Measurements from ENCODE around the gene KRT38. TPM values are rescaled to one million over a fixed set of nuclear protein-coding genes. Genes with fewer than 3 reads are reported as not detected.

Gene KRT38
- total RNA-seq, 1 donor from 2014 or later, result not detected

DNA sequence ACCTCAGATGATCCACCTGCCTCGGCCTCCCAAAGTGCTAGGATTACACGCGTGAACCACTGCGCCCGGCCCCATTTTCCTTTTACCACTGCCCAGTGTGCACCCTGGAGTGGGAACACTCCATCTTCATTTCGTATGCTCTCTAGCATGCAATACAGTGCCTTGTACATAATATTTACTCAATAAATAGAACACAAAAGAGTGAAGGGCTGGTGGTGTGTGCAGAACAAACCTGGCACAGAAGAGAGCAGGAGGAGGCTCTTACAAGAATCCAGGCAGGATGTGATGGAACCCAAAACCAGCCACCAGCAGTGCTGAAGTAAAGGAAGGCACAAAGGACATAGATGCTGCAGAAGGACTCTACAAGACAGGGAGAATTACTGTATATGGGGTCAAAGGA lies 23.7 kb downstream of the KRT38 start:
- no peak for FAIRE-seq
- Mint-ChIP-seq H3K9me3 (ENCODE audit: unreplicated experiment) (no peaks in the 10 kb centered on the region), H3K36me3 (ENCODE audit: low read depth, unreplicated experiment) (no peaks in the 10 kb centered on the region), H3K27ac (ENCODE audit: unreplicated experiment) (peak overlapping the region; percentile 42), H3K4me3 (ENCODE audit: unreplicated experiment) (no peak overlapping the region), H3K4me1 (ENCODE audit: low read depth, unreplicated experiment) (peaks cover 42% of the 10 kb centered on the region), H3K27me3 (ENCODE audit: low read depth, unreplicated experiment) (peaks cover 4% of the 10 kb centered on the region)
- Histone ChIP-seq H3K79me2 (ENCODE audit: insufficient read depth, low read length) (no peaks in the 10 kb centered on the region), H4K20me1 (ENCODE audit: insufficient read depth, low read length) (no peaks in the 10 kb centered on the region), H3K9ac (ENCODE audit: low read length) (no peak overlapping the region), H3K4me2 (ENCODE audit: low read length) (peak overlapping the region; percentile 33), H3K4me3 (ENCODE audit: insufficient read depth, low read depth, low read length) (no peak overlapping the region), H2AFZ (ENCODE audit: low read depth, low read length) (no peak overlapping the region), H3K27ac (ENCODE audit: low read depth, low read length) (no peak overlapping the region), H3K27me3 (ENCODE audit: insufficient read depth, low read length) (no peaks in the 10 kb centered on the region), H3K9me3 (ENCODE audit: insufficient read depth, low read depth, low read length) (no peaks in the 10 kb centered on the region), H3K36me3 (ENCODE audit: insufficient read depth, low read length) (no peaks in the 10 kb centered on the region), H3K4me1 (ENCODE audit: insufficient read depth, low read length) (peaks cover 36% of the 10 kb centered on the region)
- DNase-seq (ENCODE audit: low read depth), result no peak
- TF ChIP-seq, protein P1, sequence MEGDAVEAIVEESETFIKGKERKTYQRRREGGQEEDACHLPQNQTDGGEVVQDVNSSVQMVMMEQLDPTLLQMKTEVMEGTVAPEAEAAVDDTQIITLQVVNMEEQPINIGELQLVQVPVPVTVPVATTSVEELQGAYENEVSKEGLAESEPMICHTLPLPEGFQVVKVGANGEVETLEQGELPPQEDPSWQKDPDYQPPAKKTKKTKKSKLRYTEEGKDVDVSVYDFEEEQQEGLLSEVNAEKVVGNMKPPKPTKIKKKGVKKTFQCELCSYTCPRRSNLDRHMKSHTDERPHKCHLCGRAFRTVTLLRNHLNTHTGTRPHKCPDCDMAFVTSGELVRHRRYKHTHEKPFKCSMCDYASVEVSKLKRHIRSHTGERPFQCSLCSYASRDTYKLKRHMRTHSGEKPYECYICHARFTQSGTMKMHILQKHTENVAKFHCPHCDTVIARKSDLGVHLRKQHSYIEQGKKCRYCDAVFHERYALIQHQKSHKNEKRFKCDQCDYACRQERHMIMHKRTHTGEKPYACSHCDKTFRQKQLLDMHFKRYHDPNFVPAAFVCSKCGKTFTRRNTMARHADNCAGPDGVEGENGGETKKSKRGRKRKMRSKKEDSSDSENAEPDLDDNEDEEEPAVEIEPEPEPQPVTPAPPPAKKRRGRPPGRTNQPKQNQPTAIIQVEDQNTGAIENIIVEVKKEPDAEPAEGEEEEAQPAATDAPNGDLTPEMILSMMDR (IDR thresholded peaks at IDR 0.05; ENCODE audit: insufficient read depth, low read depth, low read length), result no peak
- no peak for TF ChIP-seq EZH2 (IDR thresholded peaks at IDR 0.05; ENCODE audit: insufficient read depth, low read length)

DNA sequence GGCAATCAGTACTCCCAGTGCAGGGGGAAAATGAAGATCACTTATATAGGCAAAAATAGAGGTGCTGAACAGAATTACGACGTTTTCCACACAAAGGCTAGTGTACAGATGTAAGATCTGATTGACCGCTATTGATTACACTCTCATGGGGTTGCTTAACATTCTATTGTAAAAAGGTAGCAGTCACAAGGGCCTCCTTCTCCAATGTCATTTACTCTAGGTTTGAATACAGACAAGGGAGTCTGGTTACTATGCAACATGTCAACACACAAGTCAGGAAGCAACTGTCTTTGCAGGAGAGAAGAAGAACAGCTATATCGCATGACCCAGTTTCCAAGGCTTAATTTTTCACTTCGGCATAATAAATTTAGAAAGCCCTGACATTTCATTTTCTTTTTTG lies 24.3 kb downstream of the KRT38 start:
- Histone ChIP-seq H3K27me3 (ENCODE audit: insufficient read depth, low read length) (no peaks in the 10 kb centered on the region), H3K36me3 (ENCODE audit: insufficient read depth, low read length) (no peaks in the 10 kb centered on the region), H3K9ac (ENCODE audit: low read length) (no peak overlapping the region), H3K9me3 (ENCODE audit: insufficient read depth, low read depth, low read length) (no peaks in the 10 kb centered on the region), H3K4me2 (ENCODE audit: low read length) (no peak overlapping the region), H3K4me1 (ENCODE audit: insufficient read depth, low read length) (peaks cover 36% of the 10 kb centered on the region), H4K20me1 (ENCODE audit: insufficient read depth, low read length) (no peaks in the 10 kb centered on the region), H3K27ac (ENCODE audit: low read depth, low read length) (no peak overlapping the region), H2AFZ (ENCODE audit: low read depth, low read length) (no peak overlapping the region), H3K79me2 (ENCODE audit: insufficient read depth, low read length) (no peaks in the 10 kb centered on the region), H3K4me3 (ENCODE audit: insufficient read depth, low read depth, low read length) (no peak overlapping the region)
- H3K27me3 Mint-ChIP-seq (ENCODE audit: low read depth, unreplicated experiment), result peaks cover 4% of the 10 kb centered on the region
- DNase-seq (ENCODE audit: low read depth) (no peak), FAIRE-seq (no peak)
- H3K4me3 Mint-ChIP-seq (ENCODE audit: unreplicated experiment), result peak overlapping the region; percentile 21
- no peaks in the 10 kb centered on the region for H3K9me3 Mint-ChIP-seq (ENCODE audit: unreplicated experiment)
- no peaks in the 10 kb centered on the region for H3K36me3 Mint-ChIP-seq (ENCODE audit: low read depth, unreplicated experiment)
- peak overlapping the region; percentile 91 for H3K27ac Mint-ChIP-seq (ENCODE audit: unreplicated experiment)
- TF ChIP-seq, protein P1 (IDR thresholded peaks at IDR 0.05; ENCODE audit: insufficient read depth, low read depth, low read length), result no peak
- TF ChIP-seq EZH2 (IDR thresholded peaks at IDR 0.05; ENCODE audit: insufficient read depth, low read length), result no peak
- H3K4me1 Mint-ChIP-seq (ENCODE audit: low read depth, unreplicated experiment), result peaks cover 42% of the 10 kb centered on the region

DNA sequence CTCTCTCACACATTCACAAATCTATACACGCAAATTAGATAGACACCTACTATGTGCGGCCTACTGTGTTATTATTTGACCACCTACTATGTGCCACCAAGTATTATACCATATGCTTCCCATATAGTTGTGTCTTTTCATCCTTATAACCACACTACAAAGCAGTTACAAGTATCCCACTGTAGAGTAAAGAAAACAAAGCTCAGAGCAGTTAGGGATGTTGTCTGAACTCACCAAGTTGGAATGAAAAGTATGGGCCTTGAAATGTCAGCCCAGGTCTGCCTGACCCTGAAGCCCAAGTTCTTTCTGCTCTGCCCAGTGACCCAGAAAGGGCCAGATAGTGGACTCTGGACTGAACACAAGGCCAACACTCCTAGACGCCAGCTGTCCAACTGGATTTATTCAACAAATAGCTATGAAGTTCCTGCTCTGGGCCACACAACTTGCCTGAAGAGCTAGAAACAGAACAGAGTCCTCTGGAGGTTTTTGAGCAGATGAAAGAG lies 24.9 kb downstream of the KRT38 start:
- Histone ChIP-seq H3K4me1 (ENCODE audit: insufficient read depth, low read length) (peaks cover 33% of the 10 kb centered on the region), H3K9ac (ENCODE audit: low read length) (no peak overlapping the region), H3K79me2 (ENCODE audit: insufficient read depth, low read length) (no peaks in the 10 kb centered on the region), H3K4me2 (ENCODE audit: low read length) (no peak overlapping the region), H2AFZ (ENCODE audit: low read depth, low read length) (no peak overlapping the region), H4K20me1 (ENCODE audit: insufficient read depth, low read length) (no peaks in the 10 kb centered on the region), H3K36me3 (ENCODE audit: insufficient read depth, low read length) (no peaks in the 10 kb centered on the region), H3K4me3 (ENCODE audit: insufficient read depth, low read depth, low read length) (no peak overlapping the region), H3K9me3 (ENCODE audit: insufficient read depth, low read depth, low read length) (no peaks in the 10 kb centered on the region), H3K27me3 (ENCODE audit: insufficient read depth, low read length) (no peaks in the 10 kb centered on the region), H3K27ac (ENCODE audit: low read depth, low read length) (no peak overlapping the region)
- Mint-ChIP-seq H3K4me3 (ENCODE audit: unreplicated experiment) (peak overlapping the region; percentile 21), H3K36me3 (ENCODE audit: low read depth, unreplicated experiment) (no peaks in the 10 kb centered on the region), H3K27me3 (ENCODE audit: low read depth, unreplicated experiment) (peaks cover 4% of the 10 kb centered on the region), H3K4me1 (ENCODE audit: low read depth, unreplicated experiment) (peaks cover 37% of the 10 kb centered on the region), H3K9me3 (ENCODE audit: unreplicated experiment) (no peaks in the 10 kb centered on the region), H3K27ac (ENCODE audit: unreplicated experiment) (peak overlapping the region; percentile 91)
- DNase-seq (ENCODE audit: low read depth) (peak; percentile 72), FAIRE-seq (peak; percentile 50)
- TF ChIP-seq, protein P1 (IDR thresholded peaks at IDR 0.05; ENCODE audit: insufficient read depth, low read depth, low read length), result no peak
- no peak for TF ChIP-seq EZH2 (IDR thresholded peaks at IDR 0.05; ENCODE audit: insufficient read depth, low read length)
